ENCODE results near the gene ASIC3.

The ASIC3 gene

GRCh38 chr7:151056666-151057505 lies 8.6 kb downstream of the ASIC3 start:
- DNase-seq (ENCODE audit: low read depth), result no peak

GRCh38 chr7:151057506-151057988 lies 9.2 kb downstream of the ASIC3 start, which contains the start of gene CDK5:
Gene CDK5 (minus strand): TSS chr7:151057897. CDS start chr7:151057848, 49 bp downstream.
- no peak for DNase-seq (ENCODE audit: low read depth)

DNA sequence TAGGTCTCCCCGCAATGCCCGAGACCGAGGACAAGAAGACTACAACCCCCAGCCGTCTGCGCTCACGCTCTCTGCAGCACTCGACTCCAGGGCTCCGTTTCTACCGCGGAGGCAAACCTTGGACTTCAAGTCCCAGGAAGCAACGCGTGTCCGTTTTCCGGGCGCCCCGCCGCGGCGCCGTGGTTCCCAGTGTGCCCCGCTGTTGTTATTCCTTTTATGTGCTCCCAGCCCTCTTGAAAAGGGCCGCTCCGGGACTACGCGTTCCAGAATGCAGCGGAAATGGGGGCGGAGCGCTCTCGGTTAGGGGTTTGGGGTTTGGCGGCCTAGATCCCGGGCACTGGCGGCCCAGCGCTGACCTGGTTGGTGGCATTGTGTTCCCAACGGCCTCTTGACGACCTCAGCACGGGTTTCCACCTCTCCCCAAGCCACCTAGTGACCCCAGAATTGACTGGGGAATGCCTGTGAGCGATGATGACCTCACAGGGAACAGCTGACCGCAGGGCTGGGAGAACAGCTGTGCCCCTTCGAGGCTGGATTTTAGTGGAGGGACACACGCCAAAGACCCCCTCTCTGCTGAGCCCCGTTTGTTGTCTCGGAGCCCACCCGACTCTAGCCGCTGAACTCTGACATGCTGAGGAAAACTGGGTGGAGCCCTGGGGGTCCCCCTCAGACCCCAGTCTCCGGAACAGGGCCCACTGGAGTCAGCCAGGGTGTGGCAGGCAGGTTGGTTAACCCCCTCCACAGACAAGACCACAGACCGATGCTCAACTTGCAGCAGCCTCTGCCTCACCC lies 9.9 kb downstream of the ASIC3 start:
- DNase-seq (ENCODE audit: low read depth), result peak; percentile 96

- no peak for DNase-seq (ENCODE audit: low read depth)
Observed at GRCh38 chr7:151058781-151059366, 10.5 kb downstream of the ASIC3 start.

DNA sequence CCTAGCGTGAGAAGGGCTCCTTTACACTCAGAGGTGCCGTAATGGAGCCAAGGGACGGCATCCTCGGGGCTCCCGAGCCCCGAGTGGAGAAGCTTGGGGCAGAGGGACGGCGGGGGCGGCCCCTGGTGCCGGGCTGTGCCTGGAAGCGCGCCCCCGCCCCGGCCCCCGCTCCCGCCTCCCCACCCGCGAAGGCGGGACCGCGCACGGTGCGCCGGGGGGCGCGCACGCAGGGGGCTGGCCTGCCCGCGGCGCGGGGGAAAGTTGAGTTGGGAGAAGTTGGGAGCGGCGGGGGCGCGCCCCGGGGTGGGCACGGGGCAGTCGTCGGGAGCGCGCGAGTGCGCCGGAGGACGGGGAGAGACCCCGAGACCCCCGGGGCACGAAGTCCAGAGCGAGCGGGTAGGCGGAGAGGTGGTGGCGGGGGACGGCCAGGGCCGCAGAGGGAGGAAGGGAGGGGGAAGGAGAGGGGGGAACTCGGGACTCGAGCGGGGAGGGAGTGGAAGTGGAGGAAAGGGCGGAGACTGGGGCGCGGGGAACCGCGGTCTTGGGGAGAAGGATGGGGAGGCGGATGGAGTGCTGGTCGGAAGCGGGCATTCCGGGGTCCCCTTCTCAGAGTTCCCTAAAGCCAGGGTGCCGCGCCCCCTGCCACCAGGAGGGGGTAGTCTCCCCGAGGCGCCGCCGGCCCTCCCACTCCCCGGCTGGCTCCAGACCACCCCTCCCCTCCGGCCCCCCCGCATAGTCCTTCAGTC lies 11.2 kb downstream of the ASIC3 start, which contains the start of gene SLC4A2:
Gene SLC4A2, plus strand, starts transcription at position 223 of the 746 bp plus-strand sequence. CDS start 2,399 bp downstream, outside the sequence.
- peak; percentile 54 for DNase-seq (ENCODE audit: low read depth)

- no peak for DNase-seq (ENCODE audit: low read depth)
Observed at GRCh38 chr7:151060113-151060415, 11.7 kb downstream of the ASIC3 start.

DNA sequence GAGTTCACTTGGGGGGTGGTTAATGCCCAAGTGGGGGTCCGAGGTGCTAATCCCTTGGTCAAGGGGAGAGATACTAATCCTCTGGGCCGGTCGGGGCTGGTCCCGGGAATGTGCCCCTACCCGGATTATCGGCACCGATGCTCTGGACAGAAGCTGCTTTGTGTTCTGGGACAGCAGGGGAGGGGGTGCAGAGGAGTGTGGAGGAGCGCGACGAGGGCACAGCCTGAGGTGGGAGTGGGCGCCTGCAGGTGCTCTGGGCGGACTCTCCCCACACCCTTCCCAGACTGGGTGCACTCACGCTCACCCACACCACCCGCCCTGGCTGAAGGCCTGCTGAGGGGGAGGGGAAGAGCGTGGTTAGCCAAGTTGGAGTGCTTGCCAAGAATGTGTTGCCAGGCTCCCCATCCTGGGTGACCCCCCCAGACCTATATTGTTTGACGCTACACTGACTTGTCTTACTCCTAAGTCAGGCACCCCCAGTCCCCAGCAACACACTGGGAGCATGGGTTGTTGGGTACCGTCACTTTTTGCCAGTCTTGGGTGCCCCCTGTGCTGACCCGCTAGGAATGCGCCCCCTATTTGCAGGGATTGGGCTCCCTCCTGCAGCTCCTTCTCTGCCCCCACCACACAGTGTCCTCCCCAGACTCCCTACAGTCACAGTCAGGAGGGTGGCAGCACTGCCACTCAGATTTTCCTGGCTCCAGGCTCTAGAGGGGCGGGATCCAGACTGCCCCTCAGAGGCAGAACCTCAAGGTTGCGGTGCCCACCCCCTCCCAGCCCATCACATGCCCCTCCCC lies 12.3 kb downstream of the ASIC3 start:
- DNase-seq (ENCODE audit: low read depth), result no peak

DNA sequence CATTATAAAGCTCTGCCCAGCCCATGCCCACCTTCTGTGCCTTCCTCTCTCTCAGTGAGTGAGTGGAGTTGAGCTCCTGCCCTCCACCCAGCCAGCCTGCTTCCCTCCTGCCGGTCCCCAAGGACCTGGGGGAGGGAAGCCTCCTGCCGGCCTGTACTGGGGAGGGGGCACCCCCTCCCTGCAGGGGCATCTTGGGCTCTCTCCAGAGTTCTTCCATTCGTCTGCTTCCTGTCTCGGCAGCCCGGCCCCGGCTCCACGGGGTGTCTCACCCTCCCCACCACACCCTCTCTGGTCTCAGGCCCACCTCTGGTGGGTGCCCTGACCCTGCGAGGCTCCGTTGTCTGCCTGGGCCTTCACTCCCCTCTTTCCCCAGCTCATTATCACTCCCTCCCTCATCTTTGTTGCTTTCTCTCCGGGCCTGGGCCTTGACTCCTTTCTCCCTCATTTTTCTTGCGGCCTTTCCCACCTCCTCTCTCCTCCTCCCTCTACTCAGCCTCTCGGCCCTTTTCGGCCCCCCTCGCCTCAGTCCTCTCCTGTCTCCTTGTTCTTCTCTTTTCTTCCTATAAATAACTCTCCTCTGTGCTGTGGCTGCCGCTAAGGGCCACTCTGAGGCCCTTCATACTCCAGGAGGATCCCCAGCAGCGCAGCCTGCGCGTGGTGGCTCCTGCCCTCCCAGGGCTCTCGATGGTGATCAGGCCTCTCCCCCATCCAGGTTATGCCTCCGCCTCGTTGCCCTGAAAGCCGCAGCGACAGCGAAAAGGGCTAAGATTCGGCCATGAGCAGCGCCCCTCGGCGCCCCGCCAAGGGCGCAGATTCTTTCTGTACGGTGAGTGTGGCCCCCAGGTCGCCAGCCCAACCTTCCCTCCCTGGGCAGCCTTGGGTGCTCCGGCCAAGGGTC lies 13.1 kb downstream of the ASIC3 start:
- DNase-seq (ENCODE audit: low read depth), result no peak

DNA sequence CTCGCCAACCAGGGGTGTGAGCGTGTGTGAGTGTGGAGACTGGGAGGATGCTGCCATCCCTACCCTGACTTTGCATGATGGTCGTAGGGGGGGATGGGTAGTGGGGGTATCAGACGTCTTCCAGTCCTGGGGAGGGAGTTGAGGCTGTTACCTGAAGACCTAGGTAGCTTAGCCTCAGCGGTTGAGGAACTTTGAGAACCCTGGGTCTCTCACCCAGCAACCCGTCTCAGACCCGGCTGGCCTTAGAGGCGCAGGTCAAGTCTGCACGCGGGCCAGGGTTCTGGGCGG lies 13.7 kb downstream of the ASIC3 start:
- DNase-seq (ENCODE audit: low read depth), result no peak

DNA sequence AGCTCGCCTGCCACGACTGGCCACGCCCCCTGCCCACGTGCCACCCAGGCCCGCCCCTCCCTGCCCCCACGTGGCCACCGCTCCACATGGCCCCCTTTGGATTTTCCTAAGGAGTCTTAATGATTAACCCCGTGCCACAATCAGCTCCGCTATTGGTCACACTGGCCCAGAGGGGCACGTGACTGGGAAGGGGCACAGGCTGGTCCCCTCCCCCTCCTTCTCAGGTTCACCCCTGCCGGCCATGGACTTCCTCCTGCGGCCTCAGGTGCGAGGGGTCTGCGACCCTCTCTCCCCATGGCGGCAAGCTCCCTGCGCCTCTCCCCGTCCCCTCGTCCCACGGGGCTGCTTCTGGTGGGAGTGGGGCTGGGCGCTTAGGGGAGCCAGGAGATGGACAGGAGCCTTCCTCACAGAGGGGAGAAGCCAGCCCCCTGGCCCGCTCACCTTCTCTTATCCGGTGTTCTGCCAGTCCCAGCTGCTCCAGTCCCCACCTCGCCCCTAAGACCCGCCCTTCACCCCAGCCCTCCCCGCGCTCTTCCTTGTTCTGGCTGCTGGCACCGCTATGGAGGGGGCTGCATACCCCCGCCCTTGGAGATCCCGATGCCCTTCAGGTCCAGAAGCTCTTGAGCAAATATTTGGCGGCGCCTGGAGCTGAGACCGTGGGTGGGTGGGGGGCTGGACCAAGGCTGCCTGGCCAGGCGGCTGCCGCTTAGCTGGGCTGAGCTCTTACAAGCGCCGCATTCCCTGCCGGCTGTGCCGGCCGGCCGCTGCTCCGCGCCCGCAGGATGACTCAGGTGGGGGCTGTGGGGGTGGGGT lies 14.3 kb downstream of the ASIC3 start:
- DNase-seq (ENCODE audit: low read depth), result no peak

GRCh38 chr7:151063212-151063561 lies 14.9 kb downstream of the ASIC3 start:
- DNase-seq (ENCODE audit: low read depth), result no peak

DNA sequence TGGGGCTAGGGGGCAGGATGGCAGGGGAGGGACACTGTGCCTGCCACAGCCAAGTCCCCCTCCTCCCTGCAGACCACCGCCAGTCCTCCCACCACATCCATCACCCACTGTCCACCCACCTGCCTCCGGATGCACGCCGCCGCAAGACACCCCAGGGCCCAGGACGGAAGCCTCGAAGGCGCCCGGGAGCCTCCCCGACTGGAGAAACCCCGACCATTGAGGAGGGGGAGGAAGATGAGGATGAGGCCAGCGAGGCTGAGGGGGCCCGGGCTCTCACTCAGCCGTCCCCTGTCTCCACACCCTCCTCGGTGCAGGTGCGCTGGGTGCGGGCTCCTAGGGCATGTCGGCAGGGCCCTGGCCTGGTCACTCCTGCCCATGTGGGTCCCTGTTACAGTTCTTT lies 16.1 kb downstream of the ASIC3 start:
- no peak for DNase-seq (ENCODE audit: low read depth)

- DNase-seq (ENCODE audit: low read depth), result no peak
Observed at GRCh38 chr7:151064993-151065392, 16.7 kb downstream of the ASIC3 start.

- DNase-seq (ENCODE audit: low read depth), result no peak
Observed at GRCh38 chr7:151065516-151065915, 17.2 kb downstream of the ASIC3 start.

DNA sequence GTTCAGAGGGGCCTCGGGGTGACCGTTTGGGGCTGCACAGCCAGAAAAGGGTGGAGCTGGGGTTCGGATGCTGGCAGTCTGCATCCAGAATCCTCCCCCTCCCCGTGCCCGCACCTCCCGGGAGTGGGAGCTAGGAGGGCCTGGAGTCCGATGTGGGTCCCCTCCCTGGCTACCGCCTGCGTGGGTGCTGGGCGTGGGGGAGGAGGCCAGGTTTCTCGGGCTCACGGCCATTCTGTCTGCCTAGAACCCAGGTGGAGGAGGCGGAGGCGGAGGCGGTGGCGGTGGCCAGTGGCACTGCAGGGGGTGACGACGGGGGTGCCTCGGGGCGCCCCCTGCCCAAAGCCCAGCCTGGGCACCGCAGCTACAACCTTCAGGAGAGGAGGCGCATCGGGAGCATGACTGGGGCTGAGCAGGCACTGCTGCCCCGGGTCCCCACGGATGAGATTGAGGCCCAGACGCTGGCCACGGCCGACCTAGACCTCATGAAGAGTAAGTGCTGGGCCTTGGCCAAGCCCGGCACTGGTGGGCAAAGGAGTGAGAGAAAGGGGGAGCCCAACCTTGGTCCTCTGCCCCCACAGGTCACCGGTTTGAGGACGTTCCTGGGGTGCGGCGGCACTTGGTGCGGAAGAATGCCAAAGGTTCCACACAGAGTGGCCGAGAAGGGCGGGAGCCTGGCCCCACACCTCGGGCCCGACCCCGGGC lies 18.1 kb downstream of the ASIC3 start:
- no peak for DNase-seq (ENCODE audit: low read depth)

DNA sequence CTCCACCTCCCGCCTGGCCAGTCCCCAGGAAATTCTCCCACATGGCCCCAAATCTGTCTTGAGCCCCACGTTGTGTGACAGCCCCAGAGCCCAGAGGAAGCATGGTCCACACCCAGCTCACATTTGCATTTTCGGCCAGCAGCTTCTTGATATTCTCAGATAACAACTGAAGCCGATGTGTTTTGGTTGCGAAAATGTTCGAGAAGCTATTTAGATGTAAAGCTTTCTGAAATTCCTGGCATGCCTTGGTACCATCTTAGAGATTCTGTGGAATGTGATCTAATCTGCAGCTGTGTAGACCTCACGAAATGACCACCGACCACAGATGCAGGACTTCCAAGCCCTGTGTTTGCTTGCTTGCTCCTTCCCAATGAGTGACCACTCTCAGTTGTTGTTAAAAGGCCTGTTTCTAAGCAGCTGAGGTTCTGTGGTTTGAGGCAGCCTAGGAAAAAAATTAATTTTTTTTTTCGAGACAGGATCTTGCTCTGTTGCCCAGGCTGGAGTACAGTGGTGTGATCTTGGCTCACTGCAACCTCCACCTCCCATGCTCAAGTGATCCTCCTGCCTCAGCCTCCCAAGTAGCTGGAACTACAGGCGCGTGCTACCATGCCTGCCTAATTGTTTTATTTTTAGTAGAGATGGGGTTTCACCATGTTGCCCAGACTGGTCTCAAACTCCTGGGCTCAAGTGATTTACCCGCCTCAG lies 19.9 kb downstream of the ASIC3 start:
- no peak for DNase-seq (ENCODE audit: low read depth)

DNA sequence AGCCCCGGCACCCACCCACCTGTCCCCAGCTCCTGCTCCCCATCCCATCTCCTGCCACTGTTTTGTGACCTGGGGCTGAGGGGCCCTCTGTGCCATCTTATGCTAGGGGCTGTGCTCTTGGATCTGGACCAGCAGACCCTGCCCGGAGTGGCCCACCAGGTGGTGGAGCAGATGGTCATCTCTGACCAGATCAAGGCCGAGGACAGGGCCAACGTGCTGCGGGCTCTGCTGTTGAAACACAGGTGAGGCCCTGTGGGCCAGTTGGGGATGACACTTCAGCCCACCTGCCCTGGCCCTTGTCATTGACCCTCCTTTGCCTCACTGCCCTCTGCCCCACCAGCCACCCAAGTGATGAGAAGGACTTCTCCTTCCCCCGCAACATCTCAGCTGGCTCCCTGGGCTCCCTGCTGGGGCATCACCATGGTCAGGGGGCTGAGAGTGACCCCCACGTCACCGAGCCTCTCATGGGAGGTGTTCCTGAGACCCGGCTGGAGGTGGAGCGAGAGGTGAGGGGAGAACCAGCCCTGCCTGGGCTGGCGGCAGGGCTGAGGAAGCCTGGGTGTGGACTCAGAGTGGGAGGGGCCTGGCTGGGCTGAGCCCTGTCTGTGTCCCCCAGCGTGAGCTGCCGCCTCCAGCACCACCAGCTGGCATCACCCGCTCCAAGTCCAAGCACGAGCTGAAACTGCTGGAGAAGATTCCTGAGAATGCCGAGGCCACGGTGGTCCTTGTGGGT lies 21.7 kb downstream of the ASIC3 start:
- no peak for DNase-seq (ENCODE audit: low read depth)

GRCh38 chr7:151070574-151070960 lies 22.2 kb downstream of the ASIC3 start:
- DNase-seq (ENCODE audit: low read depth), result no peak

Data from activated gamma-delta T cell treated with anti-CD3 and anti-CD28 coated beads, Interleukin-2, amount 50 U/mL, for 16 hours (primary cell).